ENCODE results near the gene ATP1A2.

- TF ChIP-seq CTCF (IDR thresholded peaks at IDR 0.05) (no peak), REST (IDR thresholded peaks at IDR 0.05; ENCODE audit: insufficient read depth in 1 of 2, low read depth in 2 of 2, low read length in 1 of 2) (no peak), POLR2AphosphoS5 (IDR thresholded peaks at IDR 0.05; ENCODE audit: low read depth, low read length) (no peak), TCF7L2 (IDR thresholded peaks at IDR 0.05; ENCODE audit: low read depth, low read length) (no peak), SIN3A (IDR thresholded peaks at IDR 0.05; ENCODE audit: borderline replicate concordance, insufficient read depth, low read depth, low read length) (no peak)
These were observed 21.3 kb upstream of the ATP1A2 start for GRCh38 chr1:160094291-160094625.

Measured in Panc1 (cell line).